A673 (cell line): ENCODE data around the gene BMPR1B. TPM values are rescaled to one million over a fixed set of nuclear protein-coding genes. Genes with fewer than 3 reads are reported as not detected.

Source experiments
- BruUV-seq: library from RNA; stranded (reverse); fragments of 400-500 nt; replicated peaks from 2 replicates; lab custom pipeline; 2021; lab: Mats Ljungman, UMichigan
- CTCF ChIA-PET: fragments of 300-600 bp; sonication (Branson Sonifier 250); formaldehyde crosslinking; loops from one replicate; lab custom pipeline; 2022; ENCODE audit warnings: antibody characterized with exemption; lab: Charles Lee
- POLR2A ChIA-PET: fragments of 300-600 bp; sonication (Branson Sonifier 250); formaldehyde crosslinking; loops from one replicate; lab custom pipeline; 2022; ENCODE audit warnings: antibody characterized with exemption; ENCODE audit not compliant: low non-redundant PET; lab: Charles Lee
- DNase-seq: peaks from one replicate; pipeline ENCODE4 v3.0.0-alpha.2; 2015; ENCODE audit warnings: low spot score
- H3K27ac ChIP-seq: fragments of 200-600 bp; sonication (generic); 2 replicates; pipeline ENCODE4 v1.5.1; 2016; ENCODE audit warnings: mixed run types, low read depth, mild to moderate bottlenecking, mixed read lengths, antibody characterized with exemption, low read length; ENCODE audit not compliant: poor library complexity, severe bottlenecking
- H3K27me3 ChIP-seq: fragments of 200-600 bp; sonication (generic); replicated peaks from 2 replicates; pipeline ENCODE4 v1.6.1; 2017; ENCODE audit warnings: mixed run types, low read depth, mild to moderate bottlenecking, mixed read lengths, antibody characterized with exemption, low read length; ENCODE audit not compliant: insufficient read depth, poor library complexity
- H3K36me3 ChIP-seq: fragments of 200-600 bp; sonication (generic); 2 replicates; pipeline ENCODE4 v1.6.1; 2016; ENCODE audit warnings: mixed run types, mild to moderate bottlenecking, mixed read lengths, antibody characterized with exemption, low read length; ENCODE audit not compliant: insufficient read depth, poor library complexity, severe bottlenecking
- H3K4me1 ChIP-seq: fragments of 200-600 bp; sonication (generic); 2 replicates; pipeline ENCODE4 v1.6.1; 2017; ENCODE audit warnings: mixed run types, mild to moderate bottlenecking, mixed read lengths, antibody characterized with exemption, low read length; ENCODE audit not compliant: insufficient read depth, poor library complexity, severe bottlenecking
- H3K4me3 ChIP-seq: fragments of 200-600 bp; sonication (generic); 2 replicates; pipeline ENCODE4 v1.5.1; 2016; ENCODE audit warnings: low read depth, mixed run types, mild to moderate bottlenecking, mixed read lengths, low read length; ENCODE audit not compliant: poor library complexity, severe bottlenecking
- H3K9me3 ChIP-seq: fragments of 200-600 bp; sonication (generic); 2 replicates; pipeline ENCODE4 v1.6.1; 2016; ENCODE audit warnings: mixed run types, low read depth, mild to moderate bottlenecking, mixed read lengths, antibody characterized with exemption, low read length; ENCODE audit not compliant: poor library complexity, severe bottlenecking
- EZH2 ChIP-seq: fragments of 200-600 bp; sonication (generic); IDR thresholded peaks from 2 replicates; pipeline ENCODE4 v1.6.1; 2017; ENCODE audit warnings: borderline replicate concordance, low read depth, mild to moderate bottlenecking, mixed read lengths, antibody characterized with exemption, low read length; ENCODE audit not compliant: poor library complexity, severe bottlenecking
- intact Hi-C: fragments of 100-400 bp; cut with micrococcal nuclease; formaldehyde crosslinking; loops from one replicate; pipeline ENCODE4 v1.10.0; 2022; ENCODE audit not compliant: unreplicated experiment
- total RNA-seq: library from RNA; stranded (reverse); gene quantifications from 2 replicates; pipeline ENCODE4 v1.2.3, GENCODE V29; 2021
- TF ChIP-seq, protein P1 (sequence below): fragments of 300-800, 200-600 bp; sonication (generic); conservative IDR thresholded peaks from 2 replicates; pipeline ENCODE4 v1.5.1; 2017; ENCODE audit warnings: low read depth, mild to moderate bottlenecking, antibody characterized with exemption, low read length, moderate library complexity, mixed read lengths

BMPR1B gene
- total RNA-seq, 1 experiment from 2014 or later, result 2.2 TPM

DNA sequence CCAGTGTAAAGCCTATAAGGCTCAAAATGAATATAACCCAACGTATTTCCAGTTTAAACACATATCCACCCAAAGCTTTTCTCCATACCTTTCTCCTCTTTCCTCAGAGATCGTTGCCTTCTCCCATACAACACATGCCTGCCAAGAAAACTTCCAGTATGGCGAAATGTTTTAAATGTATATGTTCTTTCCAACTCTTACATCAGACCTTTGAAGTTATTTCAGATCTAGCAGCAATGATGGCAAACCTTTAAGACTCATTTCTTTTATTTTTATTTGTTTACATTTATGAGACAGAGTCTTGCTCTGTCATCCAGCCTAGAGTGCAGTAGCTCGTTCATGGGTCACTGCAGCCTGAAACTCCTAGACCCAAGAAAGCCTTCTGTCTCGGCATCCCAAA is 265.4 kb downstream of the BMPR1B start:
- no peaks in the 10 kb centered on the region for H3K9me3 ChIP-seq
- no peak overlapping the region for H3K27ac ChIP-seq
- H3K4me3 ChIP-seq, result no peak overlapping the region
- H3K27me3 ChIP-seq, result no peaks in the 10 kb centered on the region
- no peak for DNase-seq
- BruUV-seq, result no TSS peak
- POLR2A ChIA-PET, result no interaction called here
- CTCF ChIA-PET, result no interaction called here
- intact Hi-C loops, result no loop called here
- TF ChIP-seq, protein P1, sequence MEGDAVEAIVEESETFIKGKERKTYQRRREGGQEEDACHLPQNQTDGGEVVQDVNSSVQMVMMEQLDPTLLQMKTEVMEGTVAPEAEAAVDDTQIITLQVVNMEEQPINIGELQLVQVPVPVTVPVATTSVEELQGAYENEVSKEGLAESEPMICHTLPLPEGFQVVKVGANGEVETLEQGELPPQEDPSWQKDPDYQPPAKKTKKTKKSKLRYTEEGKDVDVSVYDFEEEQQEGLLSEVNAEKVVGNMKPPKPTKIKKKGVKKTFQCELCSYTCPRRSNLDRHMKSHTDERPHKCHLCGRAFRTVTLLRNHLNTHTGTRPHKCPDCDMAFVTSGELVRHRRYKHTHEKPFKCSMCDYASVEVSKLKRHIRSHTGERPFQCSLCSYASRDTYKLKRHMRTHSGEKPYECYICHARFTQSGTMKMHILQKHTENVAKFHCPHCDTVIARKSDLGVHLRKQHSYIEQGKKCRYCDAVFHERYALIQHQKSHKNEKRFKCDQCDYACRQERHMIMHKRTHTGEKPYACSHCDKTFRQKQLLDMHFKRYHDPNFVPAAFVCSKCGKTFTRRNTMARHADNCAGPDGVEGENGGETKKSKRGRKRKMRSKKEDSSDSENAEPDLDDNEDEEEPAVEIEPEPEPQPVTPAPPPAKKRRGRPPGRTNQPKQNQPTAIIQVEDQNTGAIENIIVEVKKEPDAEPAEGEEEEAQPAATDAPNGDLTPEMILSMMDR, result no peak
- TF ChIP-seq EZH2, result no peak
- no peaks in the 10 kb centered on the region for H3K4me1 ChIP-seq
- no peaks in the 10 kb centered on the region for H3K36me3 ChIP-seq

DNA sequence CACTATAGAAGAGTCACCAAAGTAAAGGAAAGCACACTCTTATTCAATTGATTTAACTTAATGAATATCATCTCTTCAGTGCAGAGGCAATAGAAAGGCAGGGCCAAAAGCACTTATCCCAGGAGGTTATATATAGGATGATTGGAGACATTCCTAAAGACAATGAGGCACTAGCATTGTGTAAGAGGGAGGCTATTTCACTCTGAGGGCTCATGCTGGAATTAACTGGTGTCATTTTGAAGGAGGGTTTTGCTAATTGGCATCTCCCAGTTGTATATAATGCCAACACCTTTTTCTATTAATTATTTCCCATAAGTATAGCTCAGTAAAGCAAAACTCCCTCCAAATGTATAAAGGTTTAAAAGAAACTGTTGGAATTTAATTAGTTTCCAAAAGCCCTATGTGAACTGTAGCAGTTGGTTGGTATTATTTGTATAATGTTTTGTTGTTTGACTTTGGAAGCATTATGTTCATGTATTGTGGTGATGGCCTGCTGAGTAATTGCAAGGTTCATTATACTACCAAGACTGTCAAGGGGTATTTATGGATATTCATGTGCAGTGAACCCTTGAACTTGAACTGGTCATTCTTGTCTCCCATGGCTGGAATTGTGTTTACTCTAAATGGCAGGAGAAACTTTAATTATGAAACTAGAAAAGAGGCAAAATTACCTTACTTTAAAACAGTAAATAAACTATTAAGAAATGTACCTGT is 270.3 kb downstream of the BMPR1B start:
- no TSS peak for BruUV-seq
- Histone ChIP-seq H3K27me3 (no peaks in the 10 kb centered on the region), H3K36me3 (no peaks in the 10 kb centered on the region), H3K9me3 (no peaks in the 10 kb centered on the region), H3K27ac (no peak overlapping the region), H3K4me3 (no peak overlapping the region), H3K4me1 (no peaks in the 10 kb centered on the region)
- POLR2A ChIA-PET, result no interaction called here
- no peak for DNase-seq
- intact Hi-C loops, result no loop called here
- no peak for TF ChIP-seq EZH2
- TF ChIP-seq, protein P1, result no peak
- CTCF ChIA-PET, result no interaction called here

DNA sequence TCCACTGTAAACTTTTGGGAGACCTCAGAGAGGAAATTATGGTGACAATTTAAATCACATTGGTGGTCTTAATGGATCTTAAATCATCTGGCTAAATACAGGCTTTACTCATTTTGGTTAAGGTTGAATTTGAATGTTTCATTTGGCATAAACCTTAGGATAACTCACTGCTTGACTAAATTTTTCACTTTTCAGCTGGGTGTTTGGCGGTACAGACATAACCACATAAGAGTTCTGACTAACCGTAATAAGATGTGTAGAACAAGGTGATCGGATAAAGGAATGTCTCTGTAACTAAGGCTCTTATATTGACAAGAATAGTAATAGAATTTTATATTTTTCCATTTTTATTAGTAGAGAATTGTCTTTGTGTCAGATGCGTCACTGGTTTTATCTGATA is 281.0 kb downstream of the BMPR1B start:
- ChIA-PET CTCF (no interaction called here), POLR2A (no interaction called here)
- DNase-seq, result no peak

More for the DNA sequence above, 281.0 kb downstream of the BMPR1B start:
- Histone ChIP-seq H3K4me3 (no peak overlapping the region), H3K36me3 (no peaks in the 10 kb centered on the region), H3K27ac (no peak overlapping the region), H3K4me1 (peaks cover 3% of the 10 kb centered on the region), H3K9me3 (no peaks in the 10 kb centered on the region), H3K27me3 (no peaks in the 10 kb centered on the region)
- BruUV-seq, result no TSS peak
- no peak for TF ChIP-seq EZH2
- TF ChIP-seq, protein P1, result no peak
- intact Hi-C loops, result no loop called here
